Lower leg skin (tissue), 3 donors: ENCODE data around the gene WDR20.

Source experiments
- POLR2A ChIP-seq, 2 donors: fragments of 450-650 bp; IDR thresholded peaks; one replicate each; pipeline ENCODE4 v1.6.1; 2016 to 2017; ENCODE audit warnings: antibody characterized with exemption in 2 of 2, mild to moderate bottlenecking in 1 of 2, moderate library complexity in 1 of 2
- TF ChIP-seq, protein P1 (sequence below), 3 donors: fragments of 450-650 bp; IDR thresholded peaks; one replicate each; pipeline ENCODE4 v1.5.1; 2016; ENCODE audit warnings: antibody characterized with exemption in 3 of 3, mild to moderate bottlenecking in 3 of 3, moderate library complexity in 2 of 3

DNA sequence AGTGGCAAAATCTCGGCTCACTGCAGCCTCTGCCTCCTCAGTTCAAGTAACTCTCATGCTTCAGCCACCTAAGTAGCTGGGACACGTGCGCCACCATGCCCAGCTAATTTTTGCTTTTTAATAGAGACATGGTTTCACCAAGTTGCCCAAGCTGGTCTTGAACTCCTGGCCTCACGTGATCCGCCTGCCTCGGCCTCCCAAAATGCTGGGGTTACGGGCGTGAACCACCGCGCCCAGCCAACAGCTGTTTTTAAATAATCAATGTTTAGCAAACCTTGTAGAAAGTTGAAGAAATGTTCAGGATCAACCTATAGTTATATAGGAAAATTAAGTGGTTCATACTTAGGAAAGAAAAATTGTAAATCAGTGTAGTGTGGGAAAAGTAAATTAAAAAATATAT lies 46.9 kb upstream of the WDR20 start:
- TF ChIP-seq POLR2A (IDR thresholded peaks at IDR 0.05) = no peak
- TF ChIP-seq, protein P1, sequence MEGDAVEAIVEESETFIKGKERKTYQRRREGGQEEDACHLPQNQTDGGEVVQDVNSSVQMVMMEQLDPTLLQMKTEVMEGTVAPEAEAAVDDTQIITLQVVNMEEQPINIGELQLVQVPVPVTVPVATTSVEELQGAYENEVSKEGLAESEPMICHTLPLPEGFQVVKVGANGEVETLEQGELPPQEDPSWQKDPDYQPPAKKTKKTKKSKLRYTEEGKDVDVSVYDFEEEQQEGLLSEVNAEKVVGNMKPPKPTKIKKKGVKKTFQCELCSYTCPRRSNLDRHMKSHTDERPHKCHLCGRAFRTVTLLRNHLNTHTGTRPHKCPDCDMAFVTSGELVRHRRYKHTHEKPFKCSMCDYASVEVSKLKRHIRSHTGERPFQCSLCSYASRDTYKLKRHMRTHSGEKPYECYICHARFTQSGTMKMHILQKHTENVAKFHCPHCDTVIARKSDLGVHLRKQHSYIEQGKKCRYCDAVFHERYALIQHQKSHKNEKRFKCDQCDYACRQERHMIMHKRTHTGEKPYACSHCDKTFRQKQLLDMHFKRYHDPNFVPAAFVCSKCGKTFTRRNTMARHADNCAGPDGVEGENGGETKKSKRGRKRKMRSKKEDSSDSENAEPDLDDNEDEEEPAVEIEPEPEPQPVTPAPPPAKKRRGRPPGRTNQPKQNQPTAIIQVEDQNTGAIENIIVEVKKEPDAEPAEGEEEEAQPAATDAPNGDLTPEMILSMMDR (IDR thresholded peaks at IDR 0.05) = no peak
